Natural killer cell (primary cell): ENCODE measurements around the gene SYNDIG1. TPM values are rescaled to one million over a fixed set of nuclear protein-coding genes. Genes with fewer than 3 reads are reported as not detected.

ENCODE experiments used
- ATAC-seq, 3 donors: fragments of 150-1000 bp in 2 of 3; fragments of 200-7000 bp in 1 of 3; cut with Tn5 transposase; 1 replicate in 1 of 3; 2 replicates in 2 of 3; pipeline ENCODE4 v1.10.0; 2021; ENCODE audit warnings: mild to moderate bottlenecking in 2 of 3, moderate library complexity in 2 of 3
- DNase-seq, 2 donors: peaks; one replicate each; pipeline versions ENCODE4 v3.0.0 to v3.0.0-alpha.2; 2013 to 2021; ENCODE audit warnings: mixed read lengths in 1 of 2
- H3K27ac ChIP-seq: one replicate; pipeline ENCODE4 v1.5.1; 2013; ENCODE audit warnings: mild to moderate bottlenecking, low read length
- H3K27me3 ChIP-seq: one replicate; pipeline ENCODE4 v1.6.1; 2013; ENCODE audit warnings: low read length; ENCODE audit not compliant: control insufficient read depth, insufficient read depth
- H3K36me3 ChIP-seq: one replicate; pipeline ENCODE4 v1.6.1; 2013; ENCODE audit warnings: low read length; ENCODE audit not compliant: control insufficient read depth, insufficient read depth
- H3K4me1 ChIP-seq: one replicate; pipeline ENCODE4 v1.6.1; 2013; ENCODE audit warnings: low read length; ENCODE audit not compliant: control insufficient read depth, insufficient read depth
- H3K4me3 ChIP-seq: one replicate; pipeline ENCODE4 v1.5.1; 2013; ENCODE audit warnings: low read length
- H3K9me3 ChIP-seq: one replicate; pipeline ENCODE4 v1.6.1; 2013; ENCODE audit warnings: low read length; ENCODE audit not compliant: control insufficient read depth, insufficient read depth
- H3K27ac Mint-ChIP-seq, 2 donors: one replicate each; pipeline ENCODE4 v1.8.0; 2022; ENCODE audit warnings: mild to moderate bottlenecking in 2 of 2, mixed read lengths in 2 of 2, moderate library complexity in 1 of 2
- H3K27me3 Mint-ChIP-seq, 2 donors: one replicate each; pipeline ENCODE4 v1.8.0; 2022; ENCODE audit warnings: low read depth in 2 of 2, mixed read lengths in 2 of 2
- H3K36me3 Mint-ChIP-seq: one replicate; pipeline ENCODE4 v1.8.0; 2022; ENCODE audit warnings: mixed read lengths
- H3K4me1 Mint-ChIP-seq, 2 donors: one replicate each; pipeline ENCODE4 v1.8.0; 2022; ENCODE audit warnings: mixed read lengths in 2 of 2
- H3K4me3 Mint-ChIP-seq: one replicate; pipeline ENCODE4 v1.8.0; 2022; ENCODE audit warnings: mild to moderate bottlenecking, moderate library complexity, mixed read lengths
- H3K9me3 Mint-ChIP-seq, 2 donors: one replicate each; pipeline ENCODE4 v1.8.0; 2022; ENCODE audit warnings: mixed read lengths in 2 of 2
- WGBS: methylation state at CpG from one replicate; pipeline ENCODE4 v1.1.7; 2013; ENCODE audit warnings: missing lambda C conversion rate; ENCODE audit not compliant: insufficient coverage; 5-methylcytosine and 5-hydroxymethylcytosine counted together
- intact Hi-C: fragments of 100-400 bp; cut with micrococcal nuclease; formaldehyde crosslinking; loops from one replicate; pipeline ENCODE4 v1.14.2; 2022
- total RNA-seq, 4 donors: library from RNA; stranded (reverse); fragments of 120-200 nt in 1 of 4; gene quantifications; one replicate each; pipeline versions ENCODE4 v1.2.3 to v1.2.4, GENCODE V29; 2013 to 2022
- TF ChIP-seq, protein P1 (sequence below): fragments of 200-600 bp; IDR thresholded peaks from one replicate; pipeline ENCODE4 v1.8.0; 2022; ENCODE audit warnings: antibody characterized with exemption

SYNDIG1 gene
- total RNA-seq, 3 donors from 2014 or later (not counting 1 experiment from before 2014, with no cell fraction given): not detected

- 14% methylated on average over 9 of the region's 9 CpGs for WGBS
Measured at GRCh38 chr20:24684421-24684871, 215.0 kb downstream of the SYNDIG1 start.

DNA sequence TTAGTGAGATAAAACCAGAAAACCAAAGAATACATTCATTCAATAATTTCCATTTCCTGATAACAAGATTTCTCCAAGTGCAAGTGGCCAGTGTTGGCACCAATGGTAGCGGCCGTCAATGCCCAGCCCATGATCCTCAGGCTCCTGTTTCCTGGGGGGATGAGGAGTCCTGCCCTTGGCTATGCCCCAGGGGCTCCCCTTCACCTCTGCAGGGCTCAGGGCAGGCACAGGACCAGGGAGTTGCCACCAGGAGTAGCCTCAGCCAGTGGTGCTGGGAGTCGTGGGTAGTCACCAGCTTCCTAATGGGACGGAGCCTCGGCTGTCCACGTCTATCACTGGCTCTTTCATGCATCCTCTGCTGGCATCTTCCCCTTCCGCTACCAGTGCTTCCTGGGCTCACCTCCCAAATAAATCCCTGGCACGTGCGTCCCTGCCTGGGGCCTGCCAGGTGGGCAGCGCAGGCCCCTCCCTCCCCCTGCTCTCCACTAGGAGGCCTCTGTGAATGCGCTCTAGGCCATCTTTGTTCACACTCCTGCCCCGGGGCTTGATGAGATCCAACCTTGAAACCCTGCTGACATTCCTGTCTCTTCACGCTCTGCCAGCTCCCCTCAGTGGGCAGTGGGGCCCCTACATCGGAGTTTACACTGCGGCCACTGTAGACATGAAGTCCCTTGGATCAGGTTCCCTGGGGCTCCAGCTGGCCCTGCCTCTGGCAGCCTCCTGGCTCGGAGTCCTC is 215.7 kb downstream of the SYNDIG1 start:
- peaks cover 8% of the 10 kb centered on the region for H3K4me1 ChIP-seq
- 90% methylated on average over 16 of the region's 16 CpGs for WGBS
- DNase-seq: no peak
- intact Hi-C loops: no loop called here
- peaks cover 0 to 13% of the 10 kb centered on the region in 2 donors for H3K4me1 Mint-ChIP-seq
- TF ChIP-seq, protein P1, sequence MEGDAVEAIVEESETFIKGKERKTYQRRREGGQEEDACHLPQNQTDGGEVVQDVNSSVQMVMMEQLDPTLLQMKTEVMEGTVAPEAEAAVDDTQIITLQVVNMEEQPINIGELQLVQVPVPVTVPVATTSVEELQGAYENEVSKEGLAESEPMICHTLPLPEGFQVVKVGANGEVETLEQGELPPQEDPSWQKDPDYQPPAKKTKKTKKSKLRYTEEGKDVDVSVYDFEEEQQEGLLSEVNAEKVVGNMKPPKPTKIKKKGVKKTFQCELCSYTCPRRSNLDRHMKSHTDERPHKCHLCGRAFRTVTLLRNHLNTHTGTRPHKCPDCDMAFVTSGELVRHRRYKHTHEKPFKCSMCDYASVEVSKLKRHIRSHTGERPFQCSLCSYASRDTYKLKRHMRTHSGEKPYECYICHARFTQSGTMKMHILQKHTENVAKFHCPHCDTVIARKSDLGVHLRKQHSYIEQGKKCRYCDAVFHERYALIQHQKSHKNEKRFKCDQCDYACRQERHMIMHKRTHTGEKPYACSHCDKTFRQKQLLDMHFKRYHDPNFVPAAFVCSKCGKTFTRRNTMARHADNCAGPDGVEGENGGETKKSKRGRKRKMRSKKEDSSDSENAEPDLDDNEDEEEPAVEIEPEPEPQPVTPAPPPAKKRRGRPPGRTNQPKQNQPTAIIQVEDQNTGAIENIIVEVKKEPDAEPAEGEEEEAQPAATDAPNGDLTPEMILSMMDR: no peak
- no peak overlapping the region for H3K27ac ChIP-seq
- H3K9me3 ChIP-seq: no peaks in the 10 kb centered on the region
- no peak overlapping the region for H3K27ac Mint-ChIP-seq
- H3K36me3 ChIP-seq: no peaks in the 10 kb centered on the region
- no peaks in the 10 kb centered on the region for H3K36me3 Mint-ChIP-seq
- H3K27me3 ChIP-seq: no peaks in the 10 kb centered on the region
- no peak overlapping the region for H3K4me3 ChIP-seq
- H3K4me3 Mint-ChIP-seq: no peak overlapping the region
- no peak for ATAC-seq
- peaks cover 9 to 18% of the 10 kb centered on the region in 2 donors for H3K27me3 Mint-ChIP-seq
- no peaks in the 10 kb centered on the region for H3K9me3 Mint-ChIP-seq

More at GRCh38 chr20:24684421-24684871, 215.0 kb downstream of the SYNDIG1 start:
- intact Hi-C loops: no loop called here
- Histone ChIP-seq H3K9me3 (no peaks in the 10 kb centered on the region), H3K36me3 (no peaks in the 10 kb centered on the region), H3K27ac (no peak overlapping the region), H3K4me1 (peaks cover 8% of the 10 kb centered on the region), H3K27me3 (no peaks in the 10 kb centered on the region), H3K4me3 (no peak overlapping the region)
- DNase-seq: no peak
- no peak for ATAC-seq
- Mint-ChIP-seq H3K27ac (no peak overlapping the region), H3K9me3 (no peaks in the 10 kb centered on the region), H3K36me3 (no peaks in the 10 kb centered on the region), H3K4me1 (peaks cover 0 to 13% of the 10 kb centered on the region in 2 donors), H3K4me3 (no peak overlapping the region), H3K27me3 (peaks cover 5 to 18% of the 10 kb centered on the region in 2 donors)
- TF ChIP-seq, protein P1: no peak

GRCh38 chr20:24685736-24686135 is 216.3 kb downstream of the SYNDIG1 start:
- Mint-ChIP-seq H3K27ac (no peak overlapping the region), H3K9me3 (no peaks in the 10 kb centered on the region), H3K4me1 (peaks cover 0 to 13% of the 10 kb centered on the region in 2 donors), H3K27me3 (peaks cover 9 to 18% of the 10 kb centered on the region in 2 donors), H3K36me3 (no peaks in the 10 kb centered on the region), H3K4me3 (no peak overlapping the region)
- H3K4me1 ChIP-seq: peaks cover 8% of the 10 kb centered on the region
- H3K27ac ChIP-seq: no peak overlapping the region
- ATAC-seq: no peak
- no peak overlapping the region for H3K4me3 ChIP-seq
- TF ChIP-seq, protein P1: no peak
- 84% methylated on average over 5 of the region's 5 CpGs for WGBS
- no peaks in the 10 kb centered on the region for H3K36me3 ChIP-seq
- H3K27me3 ChIP-seq: no peaks in the 10 kb centered on the region
- no peak for DNase-seq
- no peaks in the 10 kb centered on the region for H3K9me3 ChIP-seq
- intact Hi-C loops: no loop called here
